Thoracic aorta (tissue), 2 donors: ENCODE measurements around the gene SLC48A1. TPM values are rescaled to one million over a fixed set of nuclear protein-coding genes. Genes with fewer than 3 reads are reported as not detected.
"Not testable (repeated sequence)": the region's sequence is repeated elsewhere in the genome, so short reads cannot be mapped to it uniquely, and the experiment has no call there.

Experiments
- ATAC-seq: fragments of 150-250 bp; one replicate; pipeline ENCODE4 v1.8.0; 2017; ENCODE audit warnings: low read depth; ENCODE audit not compliant: insufficient number of reproducible peaks, low FRiP score
- DNase-seq: peaks from one replicate; pipeline ENCODE4 v3.0.0-alpha.2; 2020; ENCODE audit warnings: low spot score
- H3K27ac ChIP-seq, 2 donors: fragments of 200-600 bp; sonication (generic); 1 replicate in 1 of 2; 2 replicates in 1 of 2; pipeline ENCODE4 v1.5.1; 2016; ENCODE audit warnings: mild to moderate bottlenecking in 2 of 2, moderate library complexity in 2 of 2
- H3K27me3 ChIP-seq: fragments of 200-600 bp; sonication (generic); replicated peaks from 2 replicates; pipeline ENCODE4 v1.6.0; 2016; ENCODE audit warnings: mild to moderate bottlenecking; ENCODE audit not compliant: insufficient read depth
- H3K36me3 ChIP-seq: fragments of 200-600 bp; sonication (generic); one replicate; pipeline ENCODE4 v1.5.1; 2016
- H3K4me1 ChIP-seq, 2 donors: fragments of 200-600 bp; sonication (generic); 1 replicate in 1 of 2; 2 replicates in 1 of 2; pipeline versions ENCODE4 v1.5.1 to v1.6.0; 2016; ENCODE audit warnings: low read depth in 2 of 2, mild to moderate bottlenecking in 1 of 2; ENCODE audit not compliant: control insufficient read depth in 1 of 2
- H3K4me3 ChIP-seq: fragments of 200-600 bp; sonication (generic); 2 replicates; pipeline ENCODE4 v1.5.1; 2016; ENCODE audit warnings: mild to moderate bottlenecking
- H3K9me3 ChIP-seq: fragments of 200-600 bp; sonication (generic); 2 replicates; pipeline ENCODE4 v1.5.1; 2016
- total RNA-seq, 2 donors: library from RNA; depleted of rRNA; stranded (reverse); fragments of >200 nt; gene quantifications; one replicate each; pipeline versions ENCODE4 v1.1.0 to v1.2.3, GENCODE V29; 2016
- TF ChIP-seq, protein P1 (sequence below): fragments of 200-600 bp; sonication (generic); IDR thresholded peaks from one replicate; pipeline ENCODE4 v1.5.1; 2019; ENCODE audit warnings: antibody characterized with exemption

Gene SLC48A1
- total RNA-seq, 2 donors from 2014 or later = 60.5 to 107 TPM

DNA sequence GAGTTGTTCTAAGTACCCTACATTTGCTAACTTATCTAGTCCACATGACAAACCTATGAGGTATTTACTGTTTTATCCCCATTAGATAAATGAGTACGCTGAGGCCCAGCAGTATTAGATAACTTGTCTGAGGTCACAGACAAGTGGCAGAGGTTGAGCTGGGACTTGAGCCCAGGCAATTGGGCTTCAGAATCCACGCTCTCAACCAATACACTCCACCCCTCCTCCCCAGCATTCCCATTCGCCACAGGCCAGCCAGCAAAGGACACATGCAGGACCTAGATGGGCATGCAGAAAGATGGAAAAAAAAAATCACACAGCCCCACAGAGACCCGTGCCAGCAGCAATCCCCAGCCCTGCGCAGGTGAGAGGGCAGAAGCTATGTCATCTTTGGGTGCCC lies 34.3 kb downstream of the SLC48A1 start:
- Histone ChIP-seq H3K4me1 (peaks cover 85 to 100% of the 10 kb centered on the region in 2 donors), H3K9me3 (no peaks in the 10 kb centered on the region), H3K4me3 (no peak overlapping the region), H3K27me3 (no peaks in the 10 kb centered on the region), H3K27ac (peak overlapping the region; percentile 98 to 99), H3K36me3 (no peaks in the 10 kb centered on the region)
- ATAC-seq = no peak
- DNase-seq = no peak
- TF ChIP-seq, protein P1, sequence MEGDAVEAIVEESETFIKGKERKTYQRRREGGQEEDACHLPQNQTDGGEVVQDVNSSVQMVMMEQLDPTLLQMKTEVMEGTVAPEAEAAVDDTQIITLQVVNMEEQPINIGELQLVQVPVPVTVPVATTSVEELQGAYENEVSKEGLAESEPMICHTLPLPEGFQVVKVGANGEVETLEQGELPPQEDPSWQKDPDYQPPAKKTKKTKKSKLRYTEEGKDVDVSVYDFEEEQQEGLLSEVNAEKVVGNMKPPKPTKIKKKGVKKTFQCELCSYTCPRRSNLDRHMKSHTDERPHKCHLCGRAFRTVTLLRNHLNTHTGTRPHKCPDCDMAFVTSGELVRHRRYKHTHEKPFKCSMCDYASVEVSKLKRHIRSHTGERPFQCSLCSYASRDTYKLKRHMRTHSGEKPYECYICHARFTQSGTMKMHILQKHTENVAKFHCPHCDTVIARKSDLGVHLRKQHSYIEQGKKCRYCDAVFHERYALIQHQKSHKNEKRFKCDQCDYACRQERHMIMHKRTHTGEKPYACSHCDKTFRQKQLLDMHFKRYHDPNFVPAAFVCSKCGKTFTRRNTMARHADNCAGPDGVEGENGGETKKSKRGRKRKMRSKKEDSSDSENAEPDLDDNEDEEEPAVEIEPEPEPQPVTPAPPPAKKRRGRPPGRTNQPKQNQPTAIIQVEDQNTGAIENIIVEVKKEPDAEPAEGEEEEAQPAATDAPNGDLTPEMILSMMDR = no peak

DNA sequence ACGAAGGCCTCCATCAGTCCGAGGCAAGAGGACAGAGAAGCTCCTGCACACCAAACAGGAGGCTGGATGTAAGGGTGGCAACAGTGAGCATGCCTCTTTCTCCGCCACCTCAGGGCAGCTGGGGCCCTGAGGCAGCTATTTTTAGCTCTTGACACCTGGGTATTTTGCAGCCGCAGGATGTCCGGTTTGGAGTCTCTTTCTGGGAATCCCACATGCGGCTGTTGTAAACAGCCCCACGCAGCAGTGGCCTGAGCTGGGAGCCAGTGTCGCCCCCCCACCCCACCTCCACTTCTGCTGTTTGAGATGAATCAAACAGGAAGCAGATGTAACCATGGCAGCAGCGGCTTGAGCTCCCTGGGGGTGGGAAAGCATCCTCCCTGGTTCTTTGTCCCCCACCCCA lies 35.0 kb downstream of the SLC48A1 start:
- peak overlapping the region; percentile 40 for H3K4me3 ChIP-seq
- H3K27me3 ChIP-seq = no peaks in the 10 kb centered on the region
- DNase-seq (no peak), ATAC-seq (no peak)
- H3K4me1 ChIP-seq = peaks cover 78 to 98% of the 10 kb centered on the region in 2 donors
- TF ChIP-seq, protein P1 = no peak
- no peaks in the 10 kb centered on the region for H3K36me3 ChIP-seq
- no peaks in the 10 kb centered on the region for H3K9me3 ChIP-seq
- H3K27ac ChIP-seq = peak overlapping the region; percentile 98 to 99

- ATAC-seq (no peak), DNase-seq (no peak)
- TF ChIP-seq, protein P1 = no peak
- H3K27ac ChIP-seq = peak overlapping the region; percentile 98 to 99
- no peaks in the 10 kb centered on the region for H3K27me3 ChIP-seq
- H3K36me3 ChIP-seq = no peaks in the 10 kb centered on the region
- H3K9me3 ChIP-seq = no peaks in the 10 kb centered on the region
- H3K4me1 ChIP-seq = peaks cover 77 to 98% of the 10 kb centered on the region in 2 donors
- peak overlapping the region; percentile 40 for H3K4me3 ChIP-seq
These were observed 35.7 kb downstream of the SLC48A1 start for GRCh38 chr12:47808574-47809365.

- Histone ChIP-seq H3K27ac (peak overlapping the region; percentile 98 to 99), H3K4me1 (peaks cover 77 to 98% of the 10 kb centered on the region in 2 donors)
- H3K36me3 ChIP-seq, H3K27me3 ChIP-seq, ATAC-seq, DNase-seq, H3K4me3 ChIP-seq, H3K9me3 ChIP-seq: not testable (repeated sequence)
These were observed 36.5 kb downstream of the SLC48A1 start for GRCh38 chr12:47809518-47809917.

- H3K9me3 ChIP-seq = no peaks in the 10 kb centered on the region
- ATAC-seq (no peak), DNase-seq (no peak)
- peak overlapping the region; percentile 12 for H3K4me3 ChIP-seq
- no peaks in the 10 kb centered on the region for H3K36me3 ChIP-seq
- TF ChIP-seq, protein P1 = no peak
- H3K27ac ChIP-seq = peak overlapping the region; percentile 98 to 99
- peaks cover 79 to 98% of the 10 kb centered on the region in 2 donors for H3K4me1 ChIP-seq
- no peaks in the 10 kb centered on the region for H3K27me3 ChIP-seq
These were observed 38.0 kb downstream of the SLC48A1 start for GRCh38 chr12:47811072-47811396.
